ENCODE measurements around the gene KCNK6.

- no peak for TF ChIP-seq POLR2A (IDR thresholded peaks at IDR 0.05)
- no peak for TF ChIP-seq CTCF (IDR thresholded peaks at IDR 0.05)
Measured at GRCh38 chr19:38359242-38360021, 39.8 kb downstream of the KCNK6 start.
